ENCODE results near the gene ORC1.

GRCh38 chr1:52346653-52347052, 57.6 kb downstream of the ORC1 start:
- TF ChIP-seq CTCF (conservative IDR thresholded peaks at IDR 0.05) = no peak
- no peak for TF ChIP-seq ZFX (IDR thresholded peaks at IDR 0.05)
